Measurements from ENCODE around the gene SUMO3.

The SUMO3 gene

DNA sequence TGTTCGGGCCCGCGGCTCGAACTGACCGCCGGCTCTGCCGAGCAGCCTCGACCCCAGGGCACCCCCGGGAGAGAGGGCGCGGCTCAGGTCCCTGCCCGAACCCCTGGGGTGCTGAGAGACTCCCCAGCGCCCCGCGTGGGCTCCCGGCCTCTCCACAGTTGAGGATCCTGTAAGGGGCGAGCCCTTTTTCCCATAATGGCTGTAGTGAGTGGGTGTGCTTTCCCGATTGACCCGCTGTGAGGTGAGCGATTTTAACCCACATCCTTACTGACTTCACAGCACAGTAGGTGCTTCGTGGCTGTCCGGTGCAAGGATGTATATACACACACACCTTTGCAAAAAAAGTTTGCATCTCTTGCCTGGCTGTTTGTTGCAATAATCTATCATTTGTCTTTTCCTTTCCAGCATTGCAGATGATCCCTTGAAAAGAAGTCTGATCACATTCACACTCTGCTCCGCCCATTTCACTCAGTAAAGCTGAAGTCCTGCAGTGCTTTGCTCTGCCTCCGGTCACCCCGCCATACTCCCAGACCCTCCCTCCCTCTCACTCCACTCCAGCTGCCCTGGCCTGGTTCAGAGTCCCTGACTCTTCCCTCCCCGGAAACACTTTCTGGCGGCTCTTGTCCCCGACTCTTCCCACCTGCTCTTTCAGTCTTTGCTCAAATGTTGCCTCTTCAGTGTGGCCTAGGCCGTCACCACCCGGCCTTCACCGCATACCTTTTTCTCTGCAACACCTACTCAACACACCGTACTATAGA, 15.3 kb downstream of the SUMO3 start:
- no peak overlapping the region for H3K4me3 ChIP-seq (IDR thresholded peaks at IDR 0.05; ENCODE audit: insufficient read depth, low read depth, low read length)
- H3K9ac ChIP-seq, result peak overlapping the region; percentile 85
- TF ChIP-seq, protein P1, sequence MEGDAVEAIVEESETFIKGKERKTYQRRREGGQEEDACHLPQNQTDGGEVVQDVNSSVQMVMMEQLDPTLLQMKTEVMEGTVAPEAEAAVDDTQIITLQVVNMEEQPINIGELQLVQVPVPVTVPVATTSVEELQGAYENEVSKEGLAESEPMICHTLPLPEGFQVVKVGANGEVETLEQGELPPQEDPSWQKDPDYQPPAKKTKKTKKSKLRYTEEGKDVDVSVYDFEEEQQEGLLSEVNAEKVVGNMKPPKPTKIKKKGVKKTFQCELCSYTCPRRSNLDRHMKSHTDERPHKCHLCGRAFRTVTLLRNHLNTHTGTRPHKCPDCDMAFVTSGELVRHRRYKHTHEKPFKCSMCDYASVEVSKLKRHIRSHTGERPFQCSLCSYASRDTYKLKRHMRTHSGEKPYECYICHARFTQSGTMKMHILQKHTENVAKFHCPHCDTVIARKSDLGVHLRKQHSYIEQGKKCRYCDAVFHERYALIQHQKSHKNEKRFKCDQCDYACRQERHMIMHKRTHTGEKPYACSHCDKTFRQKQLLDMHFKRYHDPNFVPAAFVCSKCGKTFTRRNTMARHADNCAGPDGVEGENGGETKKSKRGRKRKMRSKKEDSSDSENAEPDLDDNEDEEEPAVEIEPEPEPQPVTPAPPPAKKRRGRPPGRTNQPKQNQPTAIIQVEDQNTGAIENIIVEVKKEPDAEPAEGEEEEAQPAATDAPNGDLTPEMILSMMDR (conservative IDR thresholded peaks at IDR 0.05; ENCODE audit: low read depth, low read length), result 0 out of 2 replicates have a peak, but pooled peaks have one; percentile 26
- H3K4me2 ChIP-seq, result peak overlapping the region; percentile 66
- peak overlapping the region; percentile 58 for H3K27ac ChIP-seq
- peaks cover 49% of the 10 kb centered on the region for H3K79me2 ChIP-seq (ENCODE audit: insufficient read depth, low read depth)
- H4K20me1 ChIP-seq (ENCODE audit: insufficient read depth), result peaks cover 22% of the 10 kb centered on the region; the same call in 1 of the 2 replicates
- peaks cover 39% of the 10 kb centered on the region for H3K4me1 ChIP-seq (ENCODE audit: low read depth, poor library complexity, severe bottlenecking)
- peaks cover 21% of the 10 kb centered on the region; the same call in 1 of the 2 replicates for H3K36me3 ChIP-seq (ENCODE audit: insufficient read depth)
- no peaks in the 10 kb centered on the region for H3K27me3 ChIP-seq (ENCODE audit: insufficient read depth, low read depth)
- H2AFZ ChIP-seq (ENCODE audit: low read depth), result peak overlapping the region; percentile 58

DNA sequence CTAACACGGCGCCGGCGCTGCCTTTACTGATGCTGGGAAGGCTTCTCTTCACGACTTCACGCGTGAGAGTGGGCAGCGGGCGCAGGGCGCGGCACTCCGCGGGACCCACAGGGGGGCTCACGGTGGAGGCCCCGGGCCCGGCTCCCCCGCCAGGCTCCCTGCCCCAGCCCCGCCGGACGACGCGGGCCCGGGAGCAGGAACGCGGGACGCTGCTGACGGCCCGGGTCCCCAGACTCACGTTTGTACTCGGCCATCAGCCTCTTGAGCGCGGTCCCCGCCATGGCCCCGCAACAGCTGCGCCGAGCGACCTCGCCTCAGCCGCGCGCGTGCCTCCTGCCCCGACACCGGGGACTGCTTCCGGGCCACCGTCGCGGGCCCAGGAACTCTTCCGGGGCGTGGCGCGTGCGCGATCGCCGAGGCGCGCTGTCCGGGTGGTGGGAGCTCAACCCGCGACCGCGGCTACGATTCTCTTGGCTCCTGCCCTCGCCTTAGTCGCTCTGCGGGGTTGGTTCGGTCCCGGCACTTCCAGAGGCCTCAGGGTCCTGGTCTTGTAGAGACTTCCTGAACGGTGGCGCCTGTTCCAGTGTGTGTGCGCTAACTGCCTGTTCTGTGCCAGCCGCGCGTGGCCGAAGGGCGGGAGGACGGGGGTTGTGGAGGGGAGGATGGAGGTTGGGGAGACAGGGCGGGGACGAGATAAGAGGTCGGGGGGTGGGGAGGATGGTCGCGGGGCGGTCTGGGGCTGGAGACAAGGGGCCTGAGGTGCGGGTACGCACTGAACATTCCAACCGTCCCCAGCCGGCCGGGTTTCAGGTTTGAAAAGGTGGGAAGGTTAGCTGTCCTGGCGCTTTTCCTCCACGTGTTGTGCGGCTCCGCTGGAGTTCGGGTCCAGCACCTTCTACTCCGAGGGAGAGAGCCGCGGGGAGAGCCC, 16.1 kb downstream of the SUMO3 start, which contains the start of gene UBE2G2:
TSS of gene UBE2G2 (minus strand) at position 353 of the 928 bp plus-strand sequence. CDS start at position 281, 72 bp downstream.
- no peaks in the 10 kb centered on the region for H3K27me3 ChIP-seq (ENCODE audit: insufficient read depth, low read depth)
- peak within 1 kb of the TSS; percentile 66 for H3K4me2 ChIP-seq
- H3K9ac ChIP-seq, result peak within 1 kb of the TSS; percentile 85
- peak within 1 kb of the TSS; percentile 58 for H2AFZ ChIP-seq (ENCODE audit: low read depth)
- H3K4me1 ChIP-seq (ENCODE audit: low read depth, poor library complexity, severe bottlenecking), result peaks cover 39% of the 10 kb centered on the region
- TF ChIP-seq, protein P1 (conservative IDR thresholded peaks at IDR 0.05; ENCODE audit: low read depth, low read length), result no peak
- peak within 1 kb of the TSS; percentile 23 for H3K4me3 ChIP-seq (IDR thresholded peaks at IDR 0.05; ENCODE audit: insufficient read depth, low read depth, low read length)
- H3K79me2 ChIP-seq (ENCODE audit: insufficient read depth, low read depth), result peaks cover 58% of the 10 kb centered on the region
- peaks cover 21% of the 10 kb centered on the region; the same call in 1 of the 2 replicates for H3K36me3 ChIP-seq (ENCODE audit: insufficient read depth)
- peak within 1 kb of the TSS; percentile 58 for H3K27ac ChIP-seq
- peaks cover 22% of the 10 kb centered on the region; the same call in 1 of the 2 replicates for H4K20me1 ChIP-seq (ENCODE audit: insufficient read depth)

DNA sequence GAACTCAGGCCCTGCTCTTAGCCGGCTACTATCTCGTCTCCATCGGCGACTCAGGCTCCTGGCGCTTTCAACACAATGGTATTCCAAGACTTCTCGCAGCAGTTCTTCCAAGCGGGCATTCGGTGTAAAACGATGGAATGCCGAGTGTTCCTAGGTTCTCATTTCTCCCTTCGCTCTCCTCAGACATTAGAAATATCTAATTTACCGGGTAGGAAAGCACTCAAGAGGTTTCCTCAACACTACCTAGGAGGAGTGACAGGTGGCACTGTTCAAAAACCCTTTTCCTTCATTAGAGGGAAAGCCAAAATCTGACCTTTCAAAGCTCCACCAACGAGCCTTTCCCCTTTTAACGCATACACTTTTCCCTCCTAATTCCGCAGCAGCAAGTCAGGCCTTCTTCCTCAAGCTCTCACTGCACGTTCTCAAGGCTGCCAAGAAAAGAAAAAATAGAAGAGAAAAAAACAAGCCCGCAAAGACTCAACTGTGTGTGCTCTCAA, 16.8 kb downstream of the SUMO3 start:
- Histone ChIP-seq H3K4me1 (ENCODE audit: low read depth, poor library complexity, severe bottlenecking) (peaks cover 39% of the 10 kb centered on the region), H4K20me1 (ENCODE audit: insufficient read depth) (peaks cover 22% of the 10 kb centered on the region; the same call in 1 of the 2 replicates), H2AFZ (ENCODE audit: low read depth) (peak overlapping the region; percentile 58), H3K79me2 (ENCODE audit: insufficient read depth, low read depth) (peaks cover 65% of the 10 kb centered on the region), H3K36me3 (ENCODE audit: insufficient read depth) (peaks cover 21% of the 10 kb centered on the region; the same call in 1 of the 2 replicates), H3K27ac (peak overlapping the region; percentile 58), H3K4me3 (IDR thresholded peaks at IDR 0.05; ENCODE audit: insufficient read depth, low read depth, low read length) (peak overlapping the region; percentile 23), H3K4me2 (peak overlapping the region; percentile 66), H3K27me3 (ENCODE audit: insufficient read depth, low read depth) (no peaks in the 10 kb centered on the region), H3K9ac (peak overlapping the region; percentile 85)
- TF ChIP-seq, protein P1 (conservative IDR thresholded peaks at IDR 0.05; ENCODE audit: low read depth, low read length), result peak; percentile 57

DNA sequence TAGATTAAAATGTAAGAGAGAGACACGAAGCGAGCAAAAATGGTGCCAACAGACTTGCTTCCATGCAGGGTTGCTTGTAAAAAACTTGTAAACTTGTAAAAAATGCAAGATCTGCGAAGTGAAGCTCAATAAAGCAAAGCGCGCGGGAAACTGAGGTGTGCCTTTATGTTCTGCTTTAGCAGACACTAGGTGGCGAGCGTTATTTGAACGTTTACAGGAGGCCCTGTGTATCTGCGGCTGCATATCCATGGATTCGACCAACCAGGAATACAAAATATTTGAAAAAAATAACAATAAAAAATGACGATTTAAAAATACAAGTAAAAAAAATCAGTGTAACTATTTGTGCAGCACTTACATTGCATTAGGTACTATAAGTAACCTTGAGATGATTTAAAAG, 17.8 kb downstream of the SUMO3 start:
- H3K4me2 ChIP-seq, result peak overlapping the region; percentile 66
- peaks cover 74% of the 10 kb centered on the region for H3K79me2 ChIP-seq (ENCODE audit: insufficient read depth, low read depth)
- peak overlapping the region; percentile 23 for H3K4me3 ChIP-seq (IDR thresholded peaks at IDR 0.05; ENCODE audit: insufficient read depth, low read depth, low read length)
- H3K27ac ChIP-seq, result no peak overlapping the region
- no peaks in the 10 kb centered on the region for H3K27me3 ChIP-seq (ENCODE audit: insufficient read depth, low read depth)
- no peak overlapping the region for H2AFZ ChIP-seq (ENCODE audit: low read depth)
- H3K36me3 ChIP-seq (ENCODE audit: insufficient read depth), result peaks cover 21% of the 10 kb centered on the region; the same call in 1 of the 2 replicates
- peaks cover 39% of the 10 kb centered on the region for H3K4me1 ChIP-seq (ENCODE audit: low read depth, poor library complexity, severe bottlenecking)
- H4K20me1 ChIP-seq (ENCODE audit: insufficient read depth), result peaks cover 22% of the 10 kb centered on the region
- TF ChIP-seq, protein P1 (conservative IDR thresholded peaks at IDR 0.05; ENCODE audit: low read depth, low read length), result no peak
- peak overlapping the region; percentile 85; the same call in 1 of the 2 replicates for H3K9ac ChIP-seq
